Neural progenitor cell (in vitro differentiated cells): Measurements from ENCODE around the gene C6orf62.

Experiments used
- CTCF ChIP-seq: fragments of 200-600 bp; sonication (generic); IDR thresholded peaks from 2 replicates; pipeline ENCODE4 v1.5.1; 2017; ENCODE audit warnings: antibody characterized with exemption, mild to moderate bottlenecking
- EZH2 ChIP-seq: fragments of 200-600 bp; sonication (generic); IDR thresholded peaks from 2 replicates; pipeline ENCODE4 v1.6.1; 2017; ENCODE audit warnings: antibody characterized with exemption, mild to moderate bottlenecking, moderate library complexity
- EZH2phosphoT487 ChIP-seq: fragments of 200-600 bp; sonication (generic); IDR thresholded peaks from 2 replicates; pipeline ENCODE4 v1.6.1; 2017; ENCODE audit warnings: antibody characterized with exemption

GRCh38 chr6:24749297-24749696, 30.3 kb upstream of the C6orf62 start:
- TF ChIP-seq CTCF (no peak), EZH2 (no peak), EZH2phosphoT487 (no peak)
